Thymus (tissue), 11 donors: ENCODE results near the gene ARHGEF6. TPM values are rescaled to one million over a fixed set of nuclear protein-coding genes. Genes with fewer than 3 reads are reported as not detected.

Experiments
- DNase-seq, 9 donors: peaks; one replicate each; pipeline ENCODE4 v3.0.0-alpha.2; 2013; ENCODE audit warnings: low spot score in 9 of 9, low read depth in 6 of 9, missing footprints in 1 of 9
- H3K27ac ChIP-seq, 2 donors: one replicate each; pipeline ENCODE4 v1.5.1; 2013; ENCODE audit warnings: control low read depth in 1 of 2, low read depth in 1 of 2, low read length in 1 of 2, mild to moderate bottlenecking in 1 of 2, moderate library complexity in 1 of 2
- H3K27me3 ChIP-seq, 2 donors: one replicate each; pipeline ENCODE4 v1.5.1; 2013; ENCODE audit warnings: low read length in 1 of 2; ENCODE audit not compliant: control insufficient read depth in 2 of 2, insufficient read depth in 1 of 2
- H3K36me3 ChIP-seq, 2 donors: one replicate each; pipeline ENCODE4 v1.5.1; 2013; ENCODE audit warnings: low read length in 1 of 2, mild to moderate bottlenecking in 1 of 2, moderate library complexity in 1 of 2; ENCODE audit not compliant: control insufficient read depth in 2 of 2, insufficient read depth in 2 of 2
- H3K4me1 ChIP-seq, 2 donors: one replicate each; pipeline ENCODE4 v1.5.1; 2013; ENCODE audit warnings: low read length in 2 of 2; ENCODE audit not compliant: control insufficient read depth in 2 of 2, insufficient read depth in 2 of 2
- H3K4me3 ChIP-seq, 2 donors: one replicate each; pipeline ENCODE4 v1.5.1; 2013; ENCODE audit warnings: low read length in 2 of 2, control low read depth in 1 of 2, mild to moderate bottlenecking in 1 of 2
- H3K9me3 ChIP-seq, 2 donors: one replicate each; pipeline ENCODE4 v1.5.1; 2013; ENCODE audit warnings: low read length in 1 of 2, mild to moderate bottlenecking in 1 of 2; ENCODE audit not compliant: control insufficient read depth in 2 of 2, insufficient read depth in 1 of 2
- WGBS: extraction: QIAGEN DNeasy Blood & Tissue Kit; methylation state at CpG from one replicate; pipeline ENCODE4 v1.1.7; 2013; 5-methylcytosine and 5-hydroxymethylcytosine counted together
- polyA plus RNA-seq: library from polyadenylated mRNA; stranded (reverse); fragments of 200-250 nt; gene quantifications from one replicate; pipeline ENCODE4 v1.2.3, GENCODE V29; 2013
- total RNA-seq: library from RNA; stranded (reverse); fragments of 120-200 nt; gene quantifications from one replicate; pipeline ENCODE4 v1.2.4, GENCODE V29; 2013
- donor health status: healthy.

The ARHGEF6 gene
- total and polyA plus RNA-seq, 2 donors: 37.2 to 73.9 TPM

DNA sequence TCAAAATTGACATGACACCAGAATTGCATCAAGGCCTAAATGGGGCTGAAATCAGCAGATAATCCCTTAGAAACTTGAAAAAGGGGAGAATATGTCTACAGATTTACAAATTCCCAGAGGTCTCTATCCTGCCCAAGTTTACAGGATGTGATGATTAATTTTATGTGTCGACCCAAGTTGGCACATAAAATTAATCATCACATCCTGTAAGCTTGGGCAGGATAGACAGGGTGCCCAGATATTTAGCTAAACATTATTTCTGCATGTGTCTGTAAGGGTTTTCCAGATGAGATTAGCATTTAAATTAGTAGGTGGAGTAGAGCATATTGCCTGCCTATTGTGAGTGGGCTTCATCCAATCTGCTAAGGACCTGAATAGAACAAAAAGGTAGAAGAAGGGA lies 52.3 kb downstream of the ARHGEF6 start:
- Histone ChIP-seq H3K4me3 (no peak overlapping the region), H3K27me3 (no peaks in the 10 kb centered on the region), H3K36me3 (no peaks in the 10 kb centered on the region), H3K4me1 (peaks cover 0 to 4% of the 10 kb centered on the region in 2 donors), H3K9me3 (no peaks in the 10 kb centered on the region), H3K27ac (no peak overlapping the region)
- 84% methylated on average over 1 of the region's 1 CpG for WGBS
- DNase-seq: no peak

GRCh38 chrX:136725441-136726104 lies 55.2 kb downstream of the ARHGEF6 start:
- no peak overlapping the region for H3K27ac ChIP-seq
- DNase-seq: no peak

DNA sequence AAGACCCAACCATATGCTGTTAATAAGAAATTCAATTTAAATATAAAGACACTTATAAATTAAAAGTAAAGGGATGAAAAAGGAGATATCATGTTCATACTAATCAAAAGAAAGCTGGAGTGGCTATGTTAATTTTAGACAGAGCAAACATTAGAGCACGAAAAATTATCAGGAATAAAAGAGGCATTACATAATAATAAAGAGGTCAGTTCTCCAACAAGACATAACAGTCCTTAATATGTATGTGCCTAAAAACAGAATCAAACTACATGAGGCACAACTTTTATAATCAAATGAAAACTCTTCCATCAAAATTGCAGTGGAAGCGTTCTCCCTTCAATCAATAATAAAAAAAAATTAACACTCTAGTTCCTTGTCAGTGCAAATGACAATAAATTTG lies 62.6 kb downstream of the ARHGEF6 start:
- H3K9me3 ChIP-seq: no peaks in the 10 kb centered on the region
- 97% methylated on average over 2 of the region's 2 CpGs for WGBS
- no peak overlapping the region for H3K27ac ChIP-seq
- no peak overlapping the region for H3K4me3 ChIP-seq
- peaks cover 0 to 3% of the 10 kb centered on the region in 2 donors for H3K36me3 ChIP-seq
- no peak for DNase-seq
- no peaks in the 10 kb centered on the region for H3K27me3 ChIP-seq
- H3K4me1 ChIP-seq: peaks cover 0 to 5% of the 10 kb centered on the region in 2 donors

More at GRCh38 chrX:136725441-136726104, 55.2 kb downstream of the ARHGEF6 start:
- H3K4me1 ChIP-seq: peaks cover 0 to 4% of the 10 kb centered on the region in 2 donors
- no peaks in the 10 kb centered on the region for H3K36me3 ChIP-seq
- no peaks in the 10 kb centered on the region for H3K9me3 ChIP-seq
- H3K27me3 ChIP-seq: no peaks in the 10 kb centered on the region
- H3K4me3 ChIP-seq: no peak overlapping the region

DNA sequence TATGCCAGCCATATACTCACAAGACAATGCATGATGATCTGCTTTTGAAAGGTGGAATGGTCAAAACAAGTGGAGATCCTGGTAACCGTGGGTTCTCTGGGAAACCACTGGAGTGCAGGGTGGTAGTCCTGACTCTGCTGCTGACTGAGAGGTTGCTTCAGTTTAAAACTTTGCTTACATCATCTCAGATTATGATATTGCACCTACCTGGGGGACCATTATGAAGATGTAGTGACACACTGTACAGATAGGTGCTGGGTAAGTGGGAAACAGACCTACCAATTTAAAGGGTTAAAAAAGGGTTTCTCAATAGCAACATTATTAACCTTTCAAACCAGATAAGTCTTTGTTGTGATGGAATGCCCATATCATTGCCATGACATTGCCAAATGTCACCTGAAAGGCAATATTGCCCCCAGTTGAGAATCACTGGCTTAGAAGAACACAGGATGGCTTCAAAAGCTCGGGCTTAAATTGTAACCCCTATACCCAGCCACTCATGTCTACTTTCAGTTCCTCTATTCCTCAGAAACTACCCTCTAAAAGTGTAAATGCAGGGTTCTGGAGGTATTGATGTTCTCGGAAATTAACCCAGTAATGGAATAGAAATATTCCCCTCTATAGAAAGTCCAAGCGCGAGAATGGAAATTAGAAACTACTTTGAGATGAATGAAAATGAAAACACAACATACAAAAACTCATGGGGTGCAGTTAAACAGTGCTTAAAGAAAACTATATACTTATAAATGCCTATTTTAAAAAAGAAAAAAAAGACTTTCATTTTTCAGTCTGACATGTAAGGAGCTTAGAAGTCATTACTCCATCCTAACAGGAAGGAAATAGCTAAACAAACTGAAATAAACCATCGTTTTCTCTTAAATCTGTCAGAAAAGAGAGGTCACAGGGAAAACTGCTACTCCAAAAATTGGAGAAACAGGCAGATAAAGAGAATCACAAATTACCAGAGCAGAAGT lies 65.8 kb downstream of the ARHGEF6 start:
- Histone ChIP-seq H3K4me1 (peaks cover 0 to 5% of the 10 kb centered on the region in 2 donors), H3K4me3 (no peak overlapping the region), H3K9me3 (no peaks in the 10 kb centered on the region), H3K27ac (peak overlapping the region; percentile 42 to 50), H3K36me3 (peaks cover 3% of the 10 kb centered on the region in 2 donors), H3K27me3 (no peaks in the 10 kb centered on the region)
- WGBS: 32% methylated on average over 6 of the region's 6 CpGs
- no peak for DNase-seq

GRCh38 chrX:136712650-136713310 lies 68.0 kb downstream of the ARHGEF6 start:
- Histone ChIP-seq H3K27me3 (no peaks in the 10 kb centered on the region), H3K9me3 (no peaks in the 10 kb centered on the region), H3K4me3 (no peak overlapping the region), H3K27ac (no peak overlapping the region), H3K4me1 (peaks cover 0 to 5% of the 10 kb centered on the region in 2 donors), H3K36me3 (peaks cover 3 to 5% of the 10 kb centered on the region in 2 donors)
- no peak for DNase-seq

DNA sequence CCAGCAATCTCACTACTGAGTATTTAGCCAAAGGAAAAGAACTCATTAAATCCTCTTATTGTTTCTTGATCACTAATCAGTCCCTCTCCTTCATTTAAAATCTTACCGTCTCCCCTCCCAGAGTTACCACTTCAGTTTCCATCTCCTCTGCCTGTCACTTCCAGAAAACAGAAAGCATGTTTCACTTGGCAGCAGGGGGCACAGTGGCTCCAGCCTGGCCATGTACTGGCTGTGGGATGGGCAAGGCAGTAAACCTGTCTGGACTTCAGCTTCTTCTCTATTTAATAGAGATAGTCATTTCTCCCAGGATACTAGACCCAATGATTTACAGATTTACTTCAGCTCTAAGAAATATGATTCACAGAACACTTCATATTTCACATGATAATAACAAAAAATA lies 69.6 kb downstream of the ARHGEF6 start:
- H3K4me1 ChIP-seq: peaks cover 0 to 4% of the 10 kb centered on the region in 2 donors
- H3K4me3 ChIP-seq: no peak overlapping the region
- WGBS: 82% methylated on average over 1 of the region's 1 CpG
- peaks cover 11 to 15% of the 10 kb centered on the region in 2 donors for H3K36me3 ChIP-seq
- DNase-seq: no peak
- no peak overlapping the region for H3K27ac ChIP-seq
- H3K27me3 ChIP-seq: no peaks in the 10 kb centered on the region
- H3K9me3 ChIP-seq: no peaks in the 10 kb centered on the region

GRCh38 chrX:136710325-136710951 lies 70.3 kb downstream of the ARHGEF6 start:
- peak overlapping the region in 1 of 2 donors; percentile 57 for H3K27ac ChIP-seq
- peaks cover 13 to 22% of the 10 kb centered on the region in 2 donors for H3K36me3 ChIP-seq
- DNase-seq: peak in 1 of 9 donors; percentile 32
- no peaks in the 10 kb centered on the region for H3K9me3 ChIP-seq
- no peak overlapping the region for H3K4me3 ChIP-seq
- WGBS: 48% methylated on average over 2 of the region's 2 CpGs
- H3K4me1 ChIP-seq: peaks cover 0 to 2% of the 10 kb centered on the region in 2 donors
- H3K27me3 ChIP-seq: no peaks in the 10 kb centered on the region

- Histone ChIP-seq H3K27me3 (no peaks in the 10 kb centered on the region), H3K4me1 (no peaks in the 10 kb centered on the region), H3K36me3 (peaks cover 10 to 30% of the 10 kb centered on the region in 2 donors), H3K4me3 (no peak overlapping the region), H3K9me3 (no peaks in the 10 kb centered on the region), H3K27ac (no peak overlapping the region)
- peak in 2 of 9 donors; percentile 14 to 32 for DNase-seq
- WGBS: 83% methylated on average over 1 of the region's 1 CpG
These were observed 72.4 kb downstream of the ARHGEF6 start for GRCh38 chrX:136708348-136708747.
